Type B pancreatic cell (in vitro differentiated cells): ENCODE data around the gene FCN2. TPM values are rescaled to one million over a fixed set of nuclear protein-coding genes. Genes with fewer than 3 reads are reported as not detected.
A peak's percentile ranks its signal among the peaks of the same experiment; 100 is the strongest.

Experiments used
- DNase-seq: peaks from one replicate; pipeline ENCODE4 v3.0.0; 2021; ENCODE audit warnings: mixed read lengths; ENCODE audit not compliant: unreplicated experiment; ENCODE audit errors: extremely low spot score
- H3K27ac Mint-ChIP-seq: 2 replicates; pipeline ENCODE4 v1.8.0; 2021; ENCODE audit warnings: mild to moderate bottlenecking, mixed read lengths
- H3K27me3 Mint-ChIP-seq: 2 replicates; pipeline ENCODE4 v1.8.0; 2021; ENCODE audit warnings: mixed read lengths
- H3K36me3 Mint-ChIP-seq: 2 replicates; pipeline ENCODE4 v1.8.0; 2021; ENCODE audit warnings: mixed read lengths
- H3K4me1 Mint-ChIP-seq: one replicate; pipeline ENCODE4 v1.8.0; 2021; ENCODE audit warnings: mixed read lengths; ENCODE audit not compliant: unreplicated experiment
- H3K4me3 Mint-ChIP-seq: 2 replicates; pipeline ENCODE4 v1.8.0; 2021; ENCODE audit warnings: mild to moderate bottlenecking, mixed read lengths
- H3K9me3 Mint-ChIP-seq: 2 replicates; pipeline ENCODE4 v1.8.0; 2021; ENCODE audit warnings: mixed read lengths
- total RNA-seq: library from RNA; stranded (reverse); gene quantifications from 2 replicates; pipeline ENCODE4 v1.2.1, GENCODE V29; 2021; ENCODE audit warnings: low replicate concordance
- TF ChIP-seq, protein P1 (sequence below): fragments of 200-600 bp; sonication (generic); conservative IDR thresholded peaks from 2 replicates; pipeline ENCODE4 v1.5.0; 2021; ENCODE audit warnings: antibody characterized with exemption, mild to moderate bottlenecking

FCN2 gene
- total RNA-seq, 1 donor from 2014 or later = not detected

DNA sequence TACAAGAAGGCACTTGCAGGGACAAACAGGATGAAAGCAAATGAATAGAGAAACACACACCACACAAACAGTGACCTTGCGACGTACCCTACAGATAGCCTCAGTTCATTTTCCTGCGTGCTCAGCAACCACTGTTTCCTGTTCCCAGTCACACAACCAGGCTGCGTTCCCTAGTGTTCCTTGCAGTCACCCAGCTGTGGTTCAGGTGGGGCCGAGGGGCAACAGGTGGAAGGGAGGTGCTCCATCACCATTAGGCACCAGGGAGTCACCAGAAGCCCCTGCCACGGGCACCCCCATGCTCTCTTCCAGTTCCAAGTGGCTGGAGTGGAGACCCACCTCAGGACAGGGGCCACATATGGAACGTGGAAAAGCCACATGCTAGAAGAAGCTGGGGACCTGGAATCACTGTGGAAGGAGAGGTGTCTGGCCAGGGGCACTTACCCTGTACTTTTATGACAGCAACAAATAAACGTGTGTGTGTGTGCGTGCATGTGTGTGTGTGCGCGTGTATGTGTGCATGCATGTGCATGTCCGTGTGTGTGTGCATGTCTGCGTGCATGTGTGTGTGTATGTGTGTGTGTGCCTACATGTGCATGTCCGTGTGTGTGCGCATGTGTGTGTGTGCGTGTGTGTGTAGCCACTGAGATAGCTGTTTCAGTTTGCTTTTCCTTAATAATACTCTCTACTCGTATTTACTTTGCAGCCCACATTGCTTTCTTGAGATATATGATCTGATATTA, 18.8 kb upstream of the FCN2 start:
- H3K27me3 Mint-ChIP-seq = peaks cover 6% of the 10 kb centered on the region
- H3K36me3 Mint-ChIP-seq = no peaks in the 10 kb centered on the region
- TF ChIP-seq, protein P1, sequence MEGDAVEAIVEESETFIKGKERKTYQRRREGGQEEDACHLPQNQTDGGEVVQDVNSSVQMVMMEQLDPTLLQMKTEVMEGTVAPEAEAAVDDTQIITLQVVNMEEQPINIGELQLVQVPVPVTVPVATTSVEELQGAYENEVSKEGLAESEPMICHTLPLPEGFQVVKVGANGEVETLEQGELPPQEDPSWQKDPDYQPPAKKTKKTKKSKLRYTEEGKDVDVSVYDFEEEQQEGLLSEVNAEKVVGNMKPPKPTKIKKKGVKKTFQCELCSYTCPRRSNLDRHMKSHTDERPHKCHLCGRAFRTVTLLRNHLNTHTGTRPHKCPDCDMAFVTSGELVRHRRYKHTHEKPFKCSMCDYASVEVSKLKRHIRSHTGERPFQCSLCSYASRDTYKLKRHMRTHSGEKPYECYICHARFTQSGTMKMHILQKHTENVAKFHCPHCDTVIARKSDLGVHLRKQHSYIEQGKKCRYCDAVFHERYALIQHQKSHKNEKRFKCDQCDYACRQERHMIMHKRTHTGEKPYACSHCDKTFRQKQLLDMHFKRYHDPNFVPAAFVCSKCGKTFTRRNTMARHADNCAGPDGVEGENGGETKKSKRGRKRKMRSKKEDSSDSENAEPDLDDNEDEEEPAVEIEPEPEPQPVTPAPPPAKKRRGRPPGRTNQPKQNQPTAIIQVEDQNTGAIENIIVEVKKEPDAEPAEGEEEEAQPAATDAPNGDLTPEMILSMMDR = no peak
- H3K9me3 Mint-ChIP-seq = no peaks in the 10 kb centered on the region
- no peak overlapping the region for H3K4me3 Mint-ChIP-seq
- DNase-seq = peak; percentile 39
- H3K27ac Mint-ChIP-seq = no peak overlapping the region
- no peaks in the 10 kb centered on the region for H3K4me1 Mint-ChIP-seq

DNA sequence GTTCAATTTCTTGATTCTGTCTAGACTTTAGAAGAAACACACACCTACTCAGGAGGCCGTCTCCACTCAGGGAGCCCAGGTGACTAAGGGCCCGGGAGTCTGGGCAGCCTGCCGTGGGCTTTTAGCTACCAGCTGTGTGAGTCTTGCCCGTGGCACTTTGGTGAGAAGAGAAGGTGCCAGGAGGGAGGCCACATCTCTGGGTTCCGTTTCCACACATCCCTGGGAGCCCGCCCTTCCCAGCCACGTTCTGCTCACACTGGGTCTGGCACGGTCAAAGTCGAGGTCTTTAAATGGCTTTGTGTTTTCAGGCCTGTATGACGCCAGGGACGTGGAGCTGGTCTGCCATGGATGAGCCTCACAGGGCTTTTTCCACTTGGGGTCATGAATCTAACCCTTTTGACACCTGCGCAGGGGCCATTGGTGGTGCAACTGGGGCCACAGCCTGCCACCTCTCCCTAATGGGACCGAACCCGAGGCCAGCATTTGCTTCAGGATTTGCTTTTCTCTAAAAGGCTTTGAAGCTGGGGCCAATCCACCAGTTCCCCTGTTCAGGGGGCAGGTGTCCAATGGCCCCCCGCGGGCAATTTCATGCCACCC, 17.2 kb upstream of the FCN2 start:
- peak; percentile 62 for DNase-seq
- TF ChIP-seq, protein P1 = no peak
- H3K27me3 Mint-ChIP-seq = peaks cover 3% of the 10 kb centered on the region
- no peaks in the 10 kb centered on the region for H3K4me1 Mint-ChIP-seq
- no peaks in the 10 kb centered on the region for H3K9me3 Mint-ChIP-seq
- H3K4me3 Mint-ChIP-seq = no peak overlapping the region
- H3K36me3 Mint-ChIP-seq = no peaks in the 10 kb centered on the region
- no peak overlapping the region for H3K27ac Mint-ChIP-seq

DNA sequence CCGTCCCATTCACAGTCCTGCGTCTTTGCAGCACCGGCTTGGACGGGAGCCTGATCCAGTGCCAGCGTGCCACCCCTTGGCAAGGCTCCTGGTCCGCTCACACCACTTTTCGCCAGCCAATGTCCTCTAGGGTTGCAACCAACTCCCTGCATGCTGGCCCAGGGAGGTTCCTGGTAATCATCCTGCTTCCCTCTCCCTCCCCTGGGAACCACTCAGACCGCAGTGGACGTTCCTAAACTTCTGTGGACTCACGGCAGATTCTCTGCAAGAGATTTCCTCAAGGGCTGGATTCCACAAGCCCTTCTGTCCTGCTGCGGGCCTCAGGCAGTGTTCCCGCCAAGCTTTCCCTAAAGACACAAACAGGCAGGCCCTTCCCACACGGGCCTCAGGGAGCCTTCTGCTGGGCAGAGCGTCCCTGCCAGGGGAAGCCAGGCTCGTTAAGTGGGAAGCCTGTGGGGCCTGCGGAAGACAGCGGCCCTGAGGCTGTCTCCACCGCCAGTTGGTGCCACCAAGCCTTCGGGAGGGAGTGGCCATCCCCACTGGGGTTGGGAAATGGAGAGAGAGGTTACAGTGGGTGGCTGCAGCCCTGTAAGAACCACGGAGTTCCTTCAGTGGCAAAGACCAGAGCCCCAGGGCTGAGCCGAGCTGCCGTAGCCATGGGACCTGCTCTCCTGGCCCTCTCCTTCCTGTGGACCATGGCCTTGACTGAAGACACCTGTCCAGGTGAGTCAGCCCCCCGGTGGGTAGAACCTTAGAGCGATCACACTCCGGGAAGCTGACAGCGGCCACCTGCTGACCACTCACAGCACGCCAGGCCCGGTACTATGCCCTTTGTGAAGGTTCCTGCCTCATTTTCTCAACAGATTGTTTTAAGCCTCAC, 16.4 kb upstream of the FCN2 start:
- Mint-ChIP-seq H3K4me3 (no peak overlapping the region), H3K27ac (no peak overlapping the region)
- peak; percentile 60 for DNase-seq

DNA sequence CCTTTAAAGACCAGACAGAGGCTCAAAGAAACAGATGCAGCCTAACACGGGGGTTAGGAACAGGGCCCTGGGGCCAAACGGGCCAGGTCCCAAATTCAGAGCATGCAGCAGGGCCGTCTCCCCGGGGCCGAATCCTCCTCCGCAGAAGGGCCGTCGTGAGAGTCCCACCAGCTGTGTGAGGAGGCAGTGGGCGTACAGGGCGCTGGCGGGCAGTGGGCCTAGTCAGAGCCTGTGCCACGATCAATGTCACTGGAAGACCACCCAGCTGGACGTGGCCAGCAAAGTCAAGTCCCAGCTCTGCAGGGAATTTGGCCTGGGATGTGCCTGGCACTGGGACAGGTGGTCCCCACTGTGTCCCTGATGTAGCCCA, 15.8 kb upstream of the FCN2 start:
- Mint-ChIP-seq H3K4me3 (no peak overlapping the region), H3K36me3 (no peaks in the 10 kb centered on the region), H3K4me1 (no peaks in the 10 kb centered on the region), H3K27ac (no peak overlapping the region), H3K27me3 (peaks cover 3% of the 10 kb centered on the region), H3K9me3 (no peaks in the 10 kb centered on the region)
- TF ChIP-seq, protein P1 = no peak
- DNase-seq = peak; percentile 65

More for the DNA sequence above, 16.4 kb upstream of the FCN2 start:
- TF ChIP-seq, protein P1 = no peak
- no peaks in the 10 kb centered on the region for H3K4me1 Mint-ChIP-seq
- no peaks in the 10 kb centered on the region for H3K9me3 Mint-ChIP-seq
- H3K27me3 Mint-ChIP-seq = peaks cover 3% of the 10 kb centered on the region
- H3K36me3 Mint-ChIP-seq = no peaks in the 10 kb centered on the region

DNA sequence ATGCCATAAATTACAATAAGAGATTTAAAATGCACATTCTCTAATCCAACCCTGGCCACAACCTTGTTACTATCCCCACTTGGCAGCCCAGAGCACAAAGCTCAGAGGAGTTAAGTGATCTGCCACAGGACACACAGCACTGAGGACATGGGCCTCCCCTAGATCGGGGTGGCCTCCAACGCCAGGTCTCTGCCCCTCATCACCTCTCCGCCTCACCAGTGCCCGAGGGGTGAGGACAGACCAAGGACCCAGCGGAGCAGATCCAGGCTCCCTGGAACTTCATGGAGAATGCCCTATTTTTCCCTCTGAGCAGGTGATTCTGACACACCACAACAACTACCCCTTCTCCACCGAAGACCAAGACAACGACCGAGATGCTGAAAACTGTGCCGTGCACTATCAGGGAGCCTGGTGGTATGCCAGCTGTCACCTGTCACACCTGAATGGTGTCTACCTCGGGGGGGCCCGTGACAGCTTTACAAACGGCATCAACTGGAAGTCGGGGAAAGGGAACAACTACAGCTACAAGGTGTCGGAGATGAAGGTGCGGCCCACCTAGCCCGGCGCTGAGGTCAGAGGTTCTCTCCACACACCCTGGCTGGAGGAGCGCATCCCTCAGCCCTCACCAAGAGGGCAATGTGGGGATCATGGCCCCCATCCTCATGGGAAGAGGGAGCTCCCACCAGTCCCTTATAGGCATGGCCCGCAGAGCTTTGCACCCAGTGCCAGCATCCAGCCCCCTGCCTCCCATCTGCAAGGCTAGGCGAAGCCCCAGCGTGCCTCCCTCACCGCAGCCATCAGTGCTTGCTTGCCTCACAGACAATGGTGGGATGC, 12.5 kb upstream of the FCN2 start:
- no peaks in the 10 kb centered on the region for H3K9me3 Mint-ChIP-seq
- TF ChIP-seq, protein P1 = no peak
- H3K4me1 Mint-ChIP-seq = no peaks in the 10 kb centered on the region
- no peak overlapping the region for H3K27ac Mint-ChIP-seq
- peaks cover 3% of the 10 kb centered on the region for H3K27me3 Mint-ChIP-seq
- H3K36me3 Mint-ChIP-seq = no peaks in the 10 kb centered on the region
- DNase-seq = peak; percentile 59
- no peak overlapping the region for H3K4me3 Mint-ChIP-seq
